ENCODE results near the gene ACE.

The ACE gene

DNA sequence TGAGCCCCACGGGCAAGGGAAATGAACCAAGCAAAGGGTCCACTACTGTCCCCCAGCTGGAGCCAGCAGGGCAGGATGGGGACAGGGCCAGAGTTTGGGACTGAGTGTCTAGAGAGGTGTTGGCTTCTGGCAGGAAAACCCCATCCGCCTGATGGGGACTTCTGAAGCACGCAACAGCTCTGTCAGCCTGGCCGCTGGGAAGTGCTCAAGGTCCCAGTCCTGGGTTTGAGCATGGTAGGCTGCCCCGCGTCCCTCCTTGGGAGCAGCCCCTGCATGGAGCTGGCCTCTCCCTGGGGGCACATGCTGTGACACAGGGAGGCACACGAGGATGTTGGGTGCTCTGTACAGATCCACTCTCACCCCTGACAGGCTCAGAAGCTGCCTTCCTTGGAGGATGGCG lies 14.6 kb downstream of the ACE start:
- DNase-seq (ENCODE audit: low read depth), result no peak

DNA sequence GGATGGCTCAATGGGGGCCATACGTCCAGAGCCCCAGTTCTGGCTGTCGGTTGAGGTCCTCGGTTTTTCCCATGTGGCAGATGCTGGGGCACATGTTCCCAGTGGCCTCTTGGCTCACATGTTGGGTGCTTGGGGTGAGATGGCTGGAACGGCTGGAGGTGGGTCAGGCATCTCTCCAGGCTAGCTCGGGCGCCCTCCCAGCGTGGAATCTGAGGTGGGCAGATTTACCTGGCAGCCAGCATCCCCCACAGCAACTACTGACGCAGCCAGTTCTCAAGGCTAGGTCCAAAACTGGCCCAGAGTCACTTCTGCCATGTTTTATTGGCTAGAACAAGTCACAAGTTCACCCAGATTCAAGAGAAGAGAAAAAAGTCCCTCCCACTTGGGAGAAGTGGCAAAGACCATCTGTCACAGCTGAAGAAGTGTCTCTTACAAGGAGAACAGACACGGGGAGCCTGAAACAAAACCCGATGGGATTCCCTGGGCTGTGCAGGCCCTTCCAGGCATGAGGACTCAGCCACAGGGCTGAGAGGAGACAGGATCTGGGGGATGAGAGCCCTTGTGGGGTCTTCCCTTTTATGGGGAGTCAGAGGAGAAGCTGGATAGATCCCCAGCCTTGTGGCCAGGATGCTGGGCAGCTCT lies 15.2 kb downstream of the ACE start:
- no peak for DNase-seq (ENCODE audit: low read depth)

GRCh38 chr17:63492940-63493339 lies 16.1 kb downstream of the ACE start:
- DNase-seq (ENCODE audit: low read depth), result no peak

DNA sequence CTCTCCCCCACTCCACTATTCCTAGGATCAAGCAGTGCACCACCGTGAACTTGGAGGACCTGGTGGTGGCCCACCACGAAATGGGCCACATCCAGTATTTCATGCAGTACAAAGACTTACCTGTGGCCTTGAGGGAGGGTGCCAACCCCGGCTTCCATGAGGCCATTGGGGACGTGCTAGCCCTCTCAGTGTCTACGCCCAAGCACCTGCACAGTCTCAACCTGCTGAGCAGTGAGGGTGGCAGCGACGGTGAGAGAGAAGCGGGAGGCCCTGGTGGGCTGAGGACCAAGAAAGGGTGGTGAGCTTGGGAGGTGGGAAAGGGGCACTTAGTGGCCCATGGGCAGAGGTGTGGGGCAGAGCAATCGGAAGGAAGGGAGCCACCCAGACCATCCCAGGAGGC lies 16.6 kb downstream of the ACE start:
- no peak for DNase-seq (ENCODE audit: low read depth)

- no peak for DNase-seq (ENCODE audit: low read depth)
Observed at GRCh38 chr17:63494300-63494928, 17.6 kb downstream of the ACE start.

GRCh38 chr17:63495491-63495890 lies 18.6 kb downstream of the ACE start:
- DNase-seq (ENCODE audit: low read depth), result no peak

DNA sequence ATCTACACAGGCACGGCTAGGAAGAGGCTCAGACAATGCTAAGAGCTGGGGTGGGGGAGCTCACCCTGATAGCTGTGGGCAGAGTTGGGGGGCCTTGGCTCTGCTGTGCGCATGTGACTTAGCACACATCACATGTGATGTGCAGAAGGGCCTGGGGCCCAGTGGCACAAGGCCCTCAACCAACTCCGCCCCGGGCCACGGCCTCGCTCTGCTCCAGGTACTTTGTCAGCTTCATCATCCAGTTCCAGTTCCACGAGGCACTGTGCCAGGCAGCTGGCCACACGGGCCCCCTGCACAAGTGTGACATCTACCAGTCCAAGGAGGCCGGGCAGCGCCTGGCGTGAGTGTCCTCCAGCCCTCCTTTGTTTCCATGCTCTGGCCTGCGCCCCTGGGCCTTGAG lies 19.3 kb downstream of the ACE start:
- DNase-seq (ENCODE audit: low read depth), result no peak

DNA sequence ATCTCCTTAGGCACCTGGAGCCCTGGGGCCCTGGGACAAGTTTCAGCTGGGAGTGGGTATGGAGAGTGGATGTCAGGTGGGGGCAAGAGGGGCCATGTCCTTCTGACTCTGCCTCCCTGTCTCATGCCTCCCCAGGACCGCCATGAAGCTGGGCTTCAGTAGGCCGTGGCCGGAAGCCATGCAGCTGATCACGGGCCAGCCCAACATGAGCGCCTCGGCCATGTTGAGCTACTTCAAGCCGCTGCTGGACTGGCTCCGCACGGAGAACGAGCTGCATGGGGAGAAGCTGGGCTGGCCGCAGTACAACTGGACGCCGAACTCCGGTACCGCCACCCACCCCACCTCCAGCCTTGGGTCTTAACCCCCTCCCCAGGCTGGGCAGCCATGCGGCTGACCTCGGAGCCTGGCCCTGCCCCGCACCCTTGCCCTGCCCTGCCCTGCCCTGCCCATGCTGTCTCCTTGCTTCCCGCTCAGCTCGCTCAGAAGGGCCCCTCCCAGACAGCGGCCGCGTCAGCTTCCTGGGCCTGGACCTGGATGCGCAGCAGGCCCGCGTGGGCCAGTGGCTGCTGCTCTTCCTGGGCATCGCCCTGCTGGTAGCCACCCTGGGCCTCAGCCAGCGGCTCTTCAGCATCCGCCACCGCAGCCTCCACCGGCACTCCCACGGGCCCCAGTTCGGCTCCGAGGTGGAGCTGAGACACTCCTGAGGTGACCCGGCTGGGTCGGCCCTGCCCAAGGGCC lies 20.0 kb downstream of the ACE start:
- DNase-seq (ENCODE audit: low read depth), result no peak

DNA sequence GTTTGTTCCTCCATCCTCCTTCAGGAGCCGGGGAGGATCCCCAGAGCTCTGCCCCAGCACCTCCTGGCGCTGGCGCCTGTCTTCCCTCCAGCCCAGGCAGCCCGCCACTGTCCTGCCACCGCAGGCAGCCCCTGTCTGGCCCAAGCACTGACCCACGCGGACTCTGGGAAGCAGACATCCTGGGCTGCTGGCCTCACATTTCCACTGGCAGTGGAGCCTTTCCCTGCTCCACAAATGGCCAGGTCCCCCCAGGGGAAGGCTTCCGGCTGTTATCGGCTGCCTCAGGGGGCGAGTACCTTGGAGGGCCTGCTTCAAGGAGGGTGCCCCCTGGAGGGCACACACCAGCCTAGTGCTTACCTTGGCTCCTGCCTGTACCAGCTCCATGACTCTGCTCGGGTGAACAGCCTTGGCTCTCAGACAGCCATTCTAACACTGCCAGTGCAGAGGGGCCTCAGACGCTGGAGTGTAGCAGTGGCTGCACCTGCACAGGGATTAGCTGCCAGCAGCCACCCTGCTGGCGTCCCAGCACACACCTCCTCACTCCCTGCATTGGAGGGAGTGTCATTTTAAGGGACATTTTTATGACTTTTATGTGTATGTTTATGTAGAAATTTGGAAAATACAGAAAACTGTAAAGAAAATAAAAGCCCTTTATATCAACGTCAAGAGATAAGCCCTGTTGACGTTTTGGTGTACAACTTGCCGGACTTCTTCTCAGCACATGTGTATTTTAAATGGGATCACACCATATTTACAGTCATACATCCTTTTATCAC lies 21.0 kb downstream of the ACE start:
- no peak for DNase-seq (ENCODE audit: low read depth)

DNA sequence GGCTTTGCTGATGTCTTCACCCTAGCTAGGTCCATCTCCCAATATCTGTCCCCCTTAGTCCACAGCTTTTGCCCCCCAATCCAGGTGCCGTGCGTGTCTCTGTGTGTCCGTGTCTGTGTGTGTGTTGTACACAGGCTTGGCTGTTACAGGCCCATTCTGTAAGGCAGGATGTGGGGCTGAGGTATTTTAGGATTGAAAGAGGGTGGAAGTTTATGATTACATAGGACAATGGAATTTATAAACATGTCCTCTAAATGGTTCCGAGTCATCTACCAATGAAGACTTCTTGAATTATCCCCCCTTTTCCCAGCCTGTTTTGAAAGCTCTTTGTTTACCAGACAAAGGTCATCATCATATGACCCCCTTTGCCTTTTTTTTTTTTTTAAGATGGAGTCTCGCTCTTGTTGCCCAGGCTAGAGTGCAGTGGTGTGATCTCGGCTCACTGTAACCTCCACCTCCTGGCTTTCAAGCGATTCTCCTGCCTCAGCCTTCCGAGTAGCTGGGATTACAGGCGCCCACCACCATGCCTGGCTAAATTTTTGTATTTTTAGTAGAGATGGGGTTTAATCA lies 21.9 kb downstream of the ACE start:
- DNase-seq (ENCODE audit: low read depth), result no peak

DNA sequence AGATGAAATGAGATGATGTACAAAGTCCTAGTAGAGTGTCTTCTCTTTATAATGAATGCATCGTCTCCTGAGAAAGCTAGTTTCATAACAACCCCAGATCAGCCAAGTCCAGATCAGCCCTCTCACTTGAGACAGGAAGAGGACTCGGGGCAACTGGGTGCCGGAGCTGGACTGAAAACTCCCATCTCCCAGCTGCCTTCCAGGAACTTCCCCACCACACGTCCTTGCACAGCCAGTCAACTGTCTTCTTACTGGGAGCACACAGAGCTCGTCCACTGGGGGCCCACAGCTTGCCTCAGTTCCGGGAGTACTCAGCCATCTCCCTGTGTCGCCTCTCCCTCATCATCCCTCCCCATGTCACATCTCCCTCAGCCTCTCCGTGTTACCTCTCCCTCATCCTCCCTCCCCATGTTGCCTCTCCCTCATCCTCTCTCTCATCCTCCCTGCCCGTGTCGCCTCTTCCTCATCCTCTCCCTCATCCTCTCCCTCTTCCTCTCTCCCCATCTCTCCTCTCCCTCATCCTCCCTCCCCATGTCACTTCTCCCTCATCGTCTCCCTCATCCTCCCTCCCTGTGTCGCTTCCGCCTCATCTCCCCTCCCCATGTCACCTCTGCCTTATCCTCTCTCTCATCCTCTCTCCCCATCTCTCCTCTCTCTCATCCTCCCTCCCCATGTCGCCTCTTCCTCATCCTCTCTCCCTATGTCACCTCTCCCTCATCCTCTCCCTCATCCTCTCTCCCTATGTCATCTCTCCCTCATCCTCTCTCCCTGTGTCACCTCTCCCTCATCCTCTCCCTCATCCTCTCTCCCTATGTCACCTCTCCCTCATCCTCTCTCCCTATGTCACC lies 23.9 kb downstream of the ACE start:
- no peak for DNase-seq (ENCODE audit: low read depth)

- no peak for DNase-seq (ENCODE audit: low read depth)
Observed at GRCh38 chr17:63503341-63503705, 26.5 kb downstream of the ACE start.

- no peak for DNase-seq (ENCODE audit: low read depth)
Observed at GRCh38 chr17:63504261-63504660, 27.4 kb downstream of the ACE start.

DNA sequence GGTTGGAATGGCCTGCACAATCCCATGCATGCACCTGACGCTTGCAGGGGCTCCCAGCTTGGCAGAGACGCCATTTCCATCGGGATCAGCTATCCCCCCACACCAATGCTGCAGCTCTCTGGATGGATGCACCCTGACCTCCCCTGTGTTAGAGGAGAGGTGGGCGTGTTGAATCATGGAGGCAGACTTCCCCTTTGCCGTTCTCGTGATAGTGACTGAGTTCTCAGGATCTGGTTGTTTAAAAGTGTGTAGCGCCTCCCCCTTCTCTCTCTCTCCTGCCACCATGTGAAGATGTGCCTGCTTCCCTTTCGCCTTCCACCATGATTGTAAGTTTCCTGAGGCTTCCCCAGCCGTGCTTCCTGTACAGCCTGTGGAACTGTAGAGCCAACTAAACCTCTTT lies 28.5 kb downstream of the ACE start:
- DNase-seq (ENCODE audit: low read depth), result no peak

GRCh38 chr17:63506627-63507026 lies 29.8 kb downstream of the ACE start:
- DNase-seq (ENCODE audit: low read depth), result no peak

DNA sequence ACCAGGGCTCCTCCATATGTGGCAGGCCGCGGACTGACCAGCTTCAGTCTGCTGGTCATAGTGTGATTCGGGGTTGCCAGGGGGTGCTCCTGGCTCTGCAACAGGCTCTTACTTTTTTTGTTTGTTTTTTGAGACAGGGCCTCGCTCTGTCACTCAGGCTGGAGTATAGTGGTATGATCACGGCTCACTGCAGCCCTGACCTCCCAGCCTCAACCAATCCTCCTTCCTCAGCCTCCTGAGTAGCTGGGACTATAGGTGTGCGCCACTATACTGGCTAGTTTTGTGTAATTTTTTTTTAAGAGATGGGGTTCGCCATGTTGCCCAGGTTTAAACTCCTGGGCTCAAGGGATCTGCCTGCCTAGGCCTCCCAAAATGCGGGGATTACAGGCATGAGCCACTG lies 34.5 kb downstream of the ACE start:
- DNase-seq (ENCODE audit: low read depth), result no peak

DNA sequence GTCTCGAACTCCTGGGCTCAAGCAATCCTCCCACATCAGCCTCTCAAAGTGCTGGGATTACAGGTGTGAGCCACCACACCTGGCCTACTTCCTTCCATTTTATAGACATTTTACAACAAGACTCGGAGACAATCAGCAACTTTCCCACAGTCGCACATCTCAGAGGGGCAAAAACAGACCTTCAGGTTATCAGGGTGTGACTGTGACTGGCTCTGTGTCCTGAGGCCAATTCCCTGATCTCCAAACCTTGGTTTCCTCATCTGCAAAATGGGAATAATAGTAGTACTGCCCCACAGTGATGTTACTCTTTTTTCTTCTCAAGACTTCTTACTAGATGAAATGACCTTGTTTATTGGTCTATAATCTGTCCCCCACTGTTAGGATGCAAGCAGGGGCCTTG lies 35.5 kb downstream of the ACE start:
- DNase-seq (ENCODE audit: low read depth), result no peak

DNA sequence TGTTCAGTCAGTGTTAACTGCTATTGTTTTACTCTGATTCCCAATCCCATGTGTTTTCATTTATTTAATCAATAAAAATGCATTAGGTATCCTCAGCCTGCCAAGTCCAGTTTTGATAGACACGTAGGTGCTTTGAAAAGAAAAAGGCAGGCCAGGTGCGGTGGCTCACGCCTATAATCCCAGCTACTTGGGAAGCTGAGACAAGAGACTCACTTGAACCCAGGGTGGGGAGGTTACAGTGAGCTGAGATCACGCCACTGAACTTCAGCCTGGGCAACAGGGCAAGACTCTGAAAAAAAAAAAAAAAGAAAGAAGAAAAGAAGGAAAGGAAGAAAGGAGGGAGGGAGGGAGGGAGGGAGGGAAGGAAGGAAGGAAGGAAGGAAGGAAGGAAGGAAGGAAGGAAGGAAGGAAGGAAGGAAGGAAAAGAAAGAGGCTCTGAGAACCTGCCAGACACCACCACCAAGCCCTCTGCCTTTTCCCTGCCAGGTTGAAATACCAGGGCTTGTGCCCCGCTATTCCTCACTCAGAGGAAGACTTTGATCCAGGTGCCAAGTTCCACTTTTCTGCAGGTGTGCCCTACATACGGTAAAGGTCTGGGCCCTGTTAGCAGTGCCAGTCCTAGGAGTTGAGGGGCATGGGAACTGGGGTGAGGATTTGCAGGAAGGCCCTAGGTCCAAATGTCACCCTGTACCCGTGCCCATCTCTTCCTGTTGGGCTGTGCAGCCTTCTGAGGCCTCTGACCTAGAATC lies 36.2 kb downstream of the ACE start:
- DNase-seq (ENCODE audit: low read depth), result no peak

- no peak for DNase-seq (ENCODE audit: low read depth)
Observed at GRCh38 chr17:63514477-63514876, 37.6 kb downstream of the ACE start.

DNA sequence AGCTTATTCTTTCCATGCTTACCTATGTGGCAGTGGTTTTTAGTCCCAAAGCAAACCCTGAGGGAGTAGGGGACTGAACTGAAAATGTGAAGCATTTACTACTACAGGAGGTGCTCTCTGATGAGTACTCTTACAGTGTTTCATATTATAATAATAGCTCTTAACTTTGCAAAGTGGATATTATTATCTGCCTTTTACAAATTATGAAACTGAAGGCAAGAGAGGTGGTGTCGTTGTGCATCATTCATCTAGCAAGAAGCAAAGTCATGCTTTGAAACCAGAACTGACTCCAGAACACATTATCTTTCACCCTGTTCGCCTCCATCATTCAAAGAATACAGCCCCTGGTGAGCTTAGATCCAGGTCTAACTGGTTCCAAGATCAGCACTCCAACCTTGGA lies 38.1 kb downstream of the ACE start:
- DNase-seq (ENCODE audit: low read depth), result no peak

DNA sequence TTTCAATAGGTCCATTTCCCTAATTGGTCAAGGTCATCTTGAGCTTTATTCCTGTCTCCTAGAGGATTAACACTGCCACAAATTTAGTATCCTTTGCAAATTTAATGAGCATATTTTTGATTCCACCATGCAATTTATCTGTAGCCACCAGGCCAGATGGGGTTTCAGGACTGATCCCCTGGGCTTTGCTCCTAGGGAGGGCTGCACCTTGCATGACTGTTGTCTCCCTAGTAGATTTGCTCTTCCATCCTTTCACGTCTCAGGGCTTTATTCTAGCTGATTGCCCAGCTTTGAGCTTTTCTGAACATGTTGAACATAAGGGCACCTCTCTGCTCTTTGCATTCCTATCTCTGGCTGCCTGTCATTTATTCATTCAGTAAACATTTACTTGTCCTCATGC lies 38.6 kb downstream of the ACE start:
- no peak for DNase-seq (ENCODE audit: low read depth)
